GM15510 (cell line): ENCODE data around the gene MILR1.

Source experiments
- POLR2A ChIP-seq: IDR thresholded peaks from 3 replicates; pipeline ENCODE4 v1.6.1; 2011; ENCODE audit warnings: borderline replicate concordance; ENCODE audit not compliant: insufficient read length; ENCODE audit errors: extremely low read depth

The MILR1 gene

DNA sequence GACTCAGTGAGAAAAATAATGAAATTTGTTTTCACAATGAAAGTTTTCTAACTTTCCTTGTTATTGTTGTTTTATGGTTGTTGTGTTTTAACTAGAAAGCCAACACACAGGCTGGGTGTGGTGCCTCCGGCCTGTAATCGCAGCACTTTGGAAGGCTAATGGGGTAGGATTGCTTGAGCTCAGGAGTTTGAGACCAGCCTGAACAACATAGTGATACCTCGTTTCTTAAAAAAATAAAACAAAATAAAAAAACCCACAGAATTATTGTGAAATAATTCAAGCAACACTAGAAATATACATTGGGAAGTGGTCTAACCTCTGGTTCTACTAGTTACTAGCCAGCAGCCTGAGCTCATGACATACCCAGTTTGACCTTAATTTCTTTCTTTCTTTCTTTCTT, 630 bp downstream of the MILR1 start:
- TF ChIP-seq POLR2A, result no peak

- TF ChIP-seq POLR2A, result no peak
Observed at GRCh38 chr17:64455993-64456885, 7.3 kb downstream of the MILR1 start.

GRCh38 chr17:64457156-64457555, 8.2 kb downstream of the MILR1 start:
- TF ChIP-seq POLR2A, result no peak

- no peak for TF ChIP-seq POLR2A
Observed at GRCh38 chr17:64458756-64459155, 9.8 kb downstream of the MILR1 start.

GRCh38 chr17:64459284-64459747, 10.4 kb downstream of the MILR1 start:
- no peak for TF ChIP-seq POLR2A

DNA sequence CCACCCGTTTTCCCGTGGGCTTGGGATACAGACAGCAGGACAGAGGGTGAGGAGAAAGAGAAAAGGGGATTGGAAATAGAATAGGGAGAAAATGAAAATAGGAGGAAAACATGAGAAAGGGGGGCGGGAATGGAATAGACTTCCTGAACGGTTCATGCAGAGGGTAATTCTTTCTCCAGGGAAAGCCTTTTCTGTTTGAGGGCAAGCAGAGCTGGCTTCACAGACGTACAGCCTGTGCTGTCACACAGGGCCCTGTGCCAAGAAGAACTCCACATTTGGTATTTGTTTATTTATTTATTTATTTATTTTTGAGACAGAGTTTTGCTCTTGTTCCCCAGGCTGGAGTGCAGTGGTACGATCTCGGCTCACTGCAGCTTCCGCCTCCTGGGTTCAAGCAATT, 12.0 kb downstream of the MILR1 start:
- TF ChIP-seq POLR2A, result no peak

- no peak for TF ChIP-seq POLR2A
Observed at GRCh38 chr17:64461788-64462187, 12.9 kb downstream of the MILR1 start.

DNA sequence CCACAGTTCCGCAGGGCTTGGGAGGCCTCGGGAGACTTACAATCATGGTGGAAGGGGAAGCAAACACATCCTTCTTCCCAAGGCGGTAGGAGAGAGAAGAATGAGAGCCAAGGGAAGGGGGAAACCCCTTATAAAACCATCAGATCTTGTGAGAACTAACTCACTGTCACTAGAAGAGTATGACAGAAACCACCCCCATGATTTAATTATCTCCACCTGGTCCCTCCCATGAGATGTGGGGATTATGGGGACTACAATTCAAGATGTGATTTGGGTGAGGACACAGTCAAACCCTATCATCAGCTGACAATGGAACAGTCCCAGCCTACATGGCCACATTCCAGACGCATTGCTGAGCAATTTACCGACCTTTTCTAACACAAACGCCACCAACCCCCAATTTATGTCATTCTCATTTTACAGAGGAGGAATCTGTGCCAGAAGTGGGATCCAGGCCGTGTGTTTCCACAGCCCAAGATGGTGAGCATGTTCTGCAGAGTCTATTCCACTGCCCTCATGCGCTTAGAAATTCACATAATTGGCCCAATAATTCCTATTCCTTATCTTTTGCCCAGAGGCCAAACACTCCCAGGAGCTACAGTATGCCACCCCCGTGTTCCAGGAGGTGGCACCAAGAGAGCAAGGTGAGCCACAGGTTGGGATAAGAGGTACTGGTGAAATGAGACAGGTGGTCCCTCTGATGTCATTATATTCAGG, 17.3 kb downstream of the MILR1 start:
- no peak for TF ChIP-seq POLR2A

- TF ChIP-seq POLR2A, result no peak
Observed at GRCh38 chr17:64470625-64471024, 21.7 kb downstream of the MILR1 start.

DNA sequence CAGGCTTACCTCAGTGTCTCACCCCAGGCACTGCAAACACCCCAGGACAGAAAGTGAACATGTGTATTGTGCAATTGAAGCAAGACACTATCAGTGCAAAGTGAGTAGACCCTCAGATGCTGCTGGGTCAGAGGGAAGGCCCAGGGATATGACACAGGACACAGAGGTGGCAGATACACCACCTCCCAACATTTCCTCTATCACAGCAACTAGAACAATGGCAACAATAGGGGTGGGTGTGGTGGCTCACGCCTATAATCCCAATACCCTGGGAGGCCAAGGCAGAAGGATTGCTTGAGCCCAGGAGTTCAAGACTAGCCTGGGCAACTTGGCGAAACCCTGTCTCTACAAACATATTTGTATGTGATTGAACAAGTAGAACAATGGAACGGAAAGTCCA, 22.5 kb downstream of the MILR1 start:
- TF ChIP-seq POLR2A, result no peak

GRCh38 chr17:64472564-64472963, 23.6 kb downstream of the MILR1 start:
- no peak for TF ChIP-seq POLR2A

DNA sequence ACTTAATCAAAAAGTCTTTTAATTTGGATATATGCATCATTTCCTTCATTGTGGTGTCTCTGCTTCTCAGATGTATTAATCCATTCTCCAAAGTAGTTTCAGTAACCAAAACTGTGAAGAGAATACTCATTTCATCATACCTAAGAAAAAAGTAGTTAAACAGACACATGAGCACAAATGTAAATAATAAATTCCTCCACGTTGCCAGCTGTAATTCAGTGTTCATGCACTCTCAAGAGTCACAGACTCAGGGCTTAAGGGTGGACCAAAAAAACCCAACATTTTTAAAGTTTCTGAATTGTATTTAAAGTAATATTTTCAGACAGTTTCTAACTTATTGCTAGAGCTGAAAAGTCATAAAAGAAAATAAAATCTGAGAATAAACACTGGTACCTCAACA, 28.9 kb downstream of the MILR1 start:
- TF ChIP-seq POLR2A, result no peak

DNA sequence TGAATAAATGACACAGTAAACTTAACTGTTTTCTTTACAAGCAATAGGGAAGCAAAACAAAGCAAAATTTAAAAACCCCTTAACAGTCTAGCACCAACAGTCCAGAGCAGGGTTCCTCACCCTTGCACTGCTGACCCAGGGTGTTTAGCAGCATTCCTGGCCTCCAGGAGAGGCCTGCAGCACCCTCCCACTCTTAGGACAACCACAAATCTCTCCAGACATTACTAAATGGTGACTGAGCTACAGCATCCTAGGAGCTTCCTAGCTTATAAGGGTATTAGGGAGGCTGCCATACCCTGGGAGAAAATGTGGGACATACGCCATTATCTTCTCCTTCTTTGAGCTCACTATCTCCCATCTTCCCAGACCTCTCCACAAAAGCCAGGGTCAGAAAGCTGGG, 32.0 kb downstream of the MILR1 start:
- TF ChIP-seq POLR2A, result no peak

GRCh38 chr17:64484380-64484779, 35.5 kb downstream of the MILR1 start:
- no peak for TF ChIP-seq POLR2A

- TF ChIP-seq POLR2A, result no peak
Observed at GRCh38 chr17:64488301-64488700, 39.4 kb downstream of the MILR1 start.
